Kidney (tissue), 14 donors: ENCODE results near the gene RGCC. TPM values are rescaled to one million over a fixed set of nuclear protein-coding genes. Genes with fewer than 3 reads are reported as not detected.

Experiments used
- DNase-seq, 5 donors: peaks; one replicate each; pipeline ENCODE4 v3.0.0-alpha.2; 2013 to 2020
- FAIRE-seq: peaks from 2 replicates; lab custom pipeline; 2012; peaks lifted over from hg19 to GRCh38; lab: Jason Lieb, UNC
- H3K27ac ChIP-seq, 2 donors: one replicate each; pipeline ENCODE4 v1.7.0; 2013; ENCODE audit warnings: low read depth in 2 of 2, low read length in 2 of 2, inconsistent platforms in 1 of 2
- H3K27me3 ChIP-seq: one replicate; pipeline ENCODE4 v1.7.1; 2013; ENCODE audit warnings: low read length, inconsistent platforms; ENCODE audit not compliant: control insufficient read depth, insufficient read depth
- H3K36me3 ChIP-seq, 3 donors: one replicate each; pipeline versions ENCODE4 v1.7.0 to v1.7.1; 2013; ENCODE audit warnings: low read length in 3 of 3, control low read depth in 1 of 3, inconsistent platforms in 1 of 3; ENCODE audit not compliant: insufficient read depth in 3 of 3, control insufficient read depth in 2 of 3
- H3K4me1 ChIP-seq, 3 donors: one replicate each; pipeline versions ENCODE4 v1.7.0 to v1.7.1; 2013; ENCODE audit warnings: low read length in 3 of 3, inconsistent platforms in 1 of 3, low read depth in 1 of 3; ENCODE audit not compliant: control insufficient read depth in 2 of 3, insufficient read depth in 2 of 3
- H3K4me3 ChIP-seq, 3 donors: one replicate each; pipeline versions ENCODE4 v1.7.0 to v1.8.1; 2013; ENCODE audit warnings: low read length in 3 of 3, control low read depth in 1 of 3, inconsistent platforms in 1 of 3
- H3K9ac ChIP-seq, 3 donors: one replicate each; pipeline versions ENCODE4 v1.7.0 to v1.7.1; 2013; ENCODE audit warnings: low read length in 3 of 3, control low read depth in 1 of 3, inconsistent platforms in 1 of 3
- H3K9me3 ChIP-seq, 3 donors: one replicate each; pipeline versions ENCODE4 v1.7.0 to v1.7.1; 2013; ENCODE audit warnings: low read length in 3 of 3, control low read depth in 1 of 3, inconsistent platforms in 1 of 3; ENCODE audit not compliant: control insufficient read depth in 2 of 3, insufficient read depth in 1 of 3
- CTCF ChIP-seq: IDR thresholded peaks from 3 replicates; pipeline ENCODE4 v1.5.1; 2012; ENCODE audit warnings: mild to moderate bottlenecking, moderate library complexity, borderline replicate concordance; ENCODE audit not compliant: insufficient read depth; ENCODE audit errors: extremely low read depth
- intact Hi-C: fragments of 100-400 bp; cut with DNase I; formaldehyde crosslinking; loops from one replicate; pipeline ENCODE4 v1.11.1; 2022
- polyA plus RNA-seq: library from polyadenylated mRNA; stranded (reverse); fragments of 350-450 nt; fragmentation: Illumina TruSeq; extraction: RNeasy Lipid Tissue Mini Kit (QIAGEN cat#74804); gene quantifications from one replicate; pipeline ENCODE4 v1.2.3, GENCODE V29; 2014; ENCODE audit warnings: low read depth, low replicate concordance; ENCODE audit not compliant: insufficient read depth
- total RNA-seq: library from RNA; stranded (reverse); fragmentation: NEBNext Ultra II Directional; extraction: Animal tissue kit (Norgen Biotek cat#: 25700); gene quantifications from one replicate; pipeline ENCODE4 v1.2.1, GENCODE V29; 2021
- donor health status: control.
- donor health status: control.
- donor health status: control.
- donor health status: control.
- donor health status: control.
- donor health status: DM: yes; HTN: yes; CAD: no.
- donor health status: Normal renal cell carcinoma (clear cell type).

The RGCC gene
- total and polyA plus RNA-seq, 2 donors from 2014 or later: 12.9 to 40.9 TPM

- FAIRE-seq (no peak), DNase-seq (no peak)
- H3K4me3 ChIP-seq: no peak overlapping the region
- no peak overlapping the region for H3K27ac ChIP-seq
- H3K9ac ChIP-seq: no peak overlapping the region
- no peaks in the 10 kb centered on the region for H3K27me3 ChIP-seq
- H3K4me1 ChIP-seq: no peaks in the 10 kb centered on the region
- no peak for TF ChIP-seq CTCF
- H3K36me3 ChIP-seq: no peaks in the 10 kb centered on the region
- no peaks in the 10 kb centered on the region for H3K9me3 ChIP-seq
- intact Hi-C loops: no loop called here
Observed at GRCh38 chr13:41471785-41472184, 14.4 kb downstream of the RGCC start.

GRCh38 chr13:41487222-41487621 lies 29.9 kb downstream of the RGCC start:
- FAIRE-seq (no peak), DNase-seq (no peak)
- no peaks in the 10 kb centered on the region for H3K4me1 ChIP-seq
- no peak overlapping the region for H3K9ac ChIP-seq
- no peak overlapping the region for H3K4me3 ChIP-seq
- TF ChIP-seq CTCF: no peak
- no peaks in the 10 kb centered on the region for H3K36me3 ChIP-seq
- H3K27me3 ChIP-seq: no peaks in the 10 kb centered on the region
- no peaks in the 10 kb centered on the region for H3K9me3 ChIP-seq
- no peak overlapping the region for H3K27ac ChIP-seq
- intact Hi-C loops: no loop called here

- no peak for FAIRE-seq
- no peaks in the 10 kb centered on the region for H3K36me3 ChIP-seq
- H3K9ac ChIP-seq: no peak overlapping the region
- DNase-seq: no peak
- no peaks in the 10 kb centered on the region for H3K27me3 ChIP-seq
- no peaks in the 10 kb centered on the region for H3K9me3 ChIP-seq
- intact Hi-C loops: no loop called here
- no peaks in the 10 kb centered on the region for H3K4me1 ChIP-seq
- H3K27ac ChIP-seq: no peak overlapping the region
- no peak for TF ChIP-seq CTCF
- H3K4me3 ChIP-seq: no peak overlapping the region
Observed at GRCh38 chr13:41488124-41488523, 30.8 kb downstream of the RGCC start.

GRCh38 chr13:41490371-41491015 lies 33.1 kb downstream of the RGCC start:
- H3K27ac ChIP-seq: no peak overlapping the region
- no peaks in the 10 kb centered on the region for H3K27me3 ChIP-seq
- DNase-seq (no peak), FAIRE-seq (no peak)
- H3K9me3 ChIP-seq: no peaks in the 10 kb centered on the region
- H3K9ac ChIP-seq: no peak overlapping the region
- intact Hi-C loops: no loop called here
- TF ChIP-seq CTCF: no peak
- H3K36me3 ChIP-seq: no peaks in the 10 kb centered on the region
- no peak overlapping the region for H3K4me3 ChIP-seq
- H3K4me1 ChIP-seq: peaks cover 0 to 2% (median 0%) of the 10 kb centered on the region in 3 donors
